ENCODE data around the gene MLLT1. TPM values are rescaled to one million over a fixed set of nuclear protein-coding genes. Genes with fewer than 3 reads are reported as not detected.

Gene MLLT1
- total RNA-seq, 1 donor from 2014 or later, result 65.8 TPM

- Mint-ChIP-seq H3K27ac (ENCODE audit: unreplicated experiment) (no peak overlapping the region), H3K4me3 (ENCODE audit: unreplicated experiment) (no peak overlapping the region), H3K4me1 (ENCODE audit: unreplicated experiment) (no peaks in the 10 kb centered on the region), H3K36me3 (ENCODE audit: unreplicated experiment) (no peaks in the 10 kb centered on the region), H3K9me3 (ENCODE audit: unreplicated experiment) (peaks cover 28% of the 10 kb centered on the region), H3K27me3 (ENCODE audit: unreplicated experiment) (peaks cover 14% of the 10 kb centered on the region)
- no peak for DNase-seq (ENCODE audit: extremely low spot score, unreplicated experiment)
- no peak for TF ChIP-seq CTCF (IDR thresholded peaks at IDR 0.05)
These were observed 107.5 kb downstream of the MLLT1 start for GRCh38 chr19:6172074-6172863.

- H3K27me3 Mint-ChIP-seq (ENCODE audit: unreplicated experiment), result peaks cover 8% of the 10 kb centered on the region
- H3K4me3 Mint-ChIP-seq (ENCODE audit: unreplicated experiment), result no peak overlapping the region
- peaks cover 28% of the 10 kb centered on the region for H3K9me3 Mint-ChIP-seq (ENCODE audit: unreplicated experiment)
These were observed 112.7 kb downstream of the MLLT1 start for GRCh38 chr19:6167115-6167514.

GRCh38 chr19:6164906-6165531 lies 114.8 kb downstream of the MLLT1 start:
- no peak for TF ChIP-seq CTCF (IDR thresholded peaks at IDR 0.05)
- Mint-ChIP-seq H3K9me3 (ENCODE audit: unreplicated experiment) (peaks cover 10% of the 10 kb centered on the region), H3K27me3 (ENCODE audit: unreplicated experiment) (peaks cover 2% of the 10 kb centered on the region), H3K4me3 (ENCODE audit: unreplicated experiment) (no peak overlapping the region), H3K36me3 (ENCODE audit: unreplicated experiment) (no peaks in the 10 kb centered on the region), H3K4me1 (ENCODE audit: unreplicated experiment) (no peaks in the 10 kb centered on the region), H3K27ac (ENCODE audit: unreplicated experiment) (no peak overlapping the region)
- no peak for DNase-seq (ENCODE audit: extremely low spot score, unreplicated experiment)

More at GRCh38 chr19:6167115-6167514, 112.7 kb downstream of the MLLT1 start:
- no peak for DNase-seq (ENCODE audit: extremely low spot score, unreplicated experiment)
- no peak for TF ChIP-seq CTCF (IDR thresholded peaks at IDR 0.05)
- Mint-ChIP-seq H3K4me1 (ENCODE audit: unreplicated experiment) (no peaks in the 10 kb centered on the region), H3K36me3 (ENCODE audit: unreplicated experiment) (no peaks in the 10 kb centered on the region), H3K27ac (ENCODE audit: unreplicated experiment) (no peak overlapping the region)

- Mint-ChIP-seq H3K27ac (ENCODE audit: unreplicated experiment) (no peak overlapping the region), H3K27me3 (ENCODE audit: unreplicated experiment) (no peaks in the 10 kb centered on the region), H3K36me3 (ENCODE audit: unreplicated experiment) (no peaks in the 10 kb centered on the region), H3K4me1 (ENCODE audit: unreplicated experiment) (no peaks in the 10 kb centered on the region), H3K9me3 (ENCODE audit: unreplicated experiment) (peaks cover 8% of the 10 kb centered on the region), H3K4me3 (ENCODE audit: unreplicated experiment) (no peak overlapping the region)
- TF ChIP-seq CTCF (IDR thresholded peaks at IDR 0.05), result no peak
- no peak for DNase-seq (ENCODE audit: extremely low spot score, unreplicated experiment)
These were observed 118.4 kb downstream of the MLLT1 start for GRCh38 chr19:6161271-6161850.

Other genes with a start within 250 kb of the MLLT1 start
- 4.5 and 5.3 TPM in 2 replicates for gene RFX2, start 169.5 kb downstream of the MLLT1 start, total RNA-seq
- not detected in 2 replicates for gene ACSBG2, start 144.3 kb downstream of the MLLT1 start, total RNA-seq
- gene ACER1, start 53.6 kb upstream of the MLLT1 start, total RNA-seq, result not detected in 2 replicates
- 77.6 and 79.6 TPM in 2 replicates for gene CLPP, start 81.6 kb upstream of the MLLT1 start, total RNA-seq
- gene ALKBH7, start 92.8 kb upstream of the MLLT1 start, total RNA-seq, result 63.0 TPM in 2 replicates
- 3.2 and 3.5 TPM in 2 replicates for gene PSPN, start 96.0 kb upstream of the MLLT1 start, total RNA-seq
- gene GTF2F1, start 113.2 kb upstream of the MLLT1 start, total RNA-seq, result 62.0 and 65.8 TPM in 2 replicates
- 240 and 241 TPM in 2 replicates for gene KHSRP, start 144.8 kb upstream of the MLLT1 start, total RNA-seq
- 0.27 TPM in 1 of 2 replicates, not detected in the other for gene SLC25A41, start 153.8 kb upstream of the MLLT1 start, total RNA-seq
- 50.8 and 51.6 TPM in 2 replicates for gene SLC25A23, start 179.8 kb upstream of the MLLT1 start, total RNA-seq
- not detected in 2 replicates for gene CRB3, start 184.3 kb upstream of the MLLT1 start, total RNA-seq
- not detected in 2 replicates for gene DENND1C, start 201.8 kb upstream of the MLLT1 start, total RNA-seq
- not detected in 2 replicates for gene TUBB4A, start 222.3 kb upstream of the MLLT1 start, total RNA-seq

Data from osteocyte (in vitro differentiated cells).